GM21360 (cell line): ENCODE measurements around the gene CCDC183.
"Not testable (repeated sequence)": the region's sequence is repeated elsewhere in the genome, so short reads cannot be mapped to it uniquely, and the experiment has no call there.

ENCODE experiments used
- ATAC-seq: cut with Tn5 transposase; IDR thresholded peaks from one replicate; pipeline ENCODE4 v1.9.1; 2021; ENCODE audit warnings: mild to moderate bottlenecking, moderate library complexity; ENCODE audit not compliant: unreplicated experiment

Gene CCDC183

DNA sequence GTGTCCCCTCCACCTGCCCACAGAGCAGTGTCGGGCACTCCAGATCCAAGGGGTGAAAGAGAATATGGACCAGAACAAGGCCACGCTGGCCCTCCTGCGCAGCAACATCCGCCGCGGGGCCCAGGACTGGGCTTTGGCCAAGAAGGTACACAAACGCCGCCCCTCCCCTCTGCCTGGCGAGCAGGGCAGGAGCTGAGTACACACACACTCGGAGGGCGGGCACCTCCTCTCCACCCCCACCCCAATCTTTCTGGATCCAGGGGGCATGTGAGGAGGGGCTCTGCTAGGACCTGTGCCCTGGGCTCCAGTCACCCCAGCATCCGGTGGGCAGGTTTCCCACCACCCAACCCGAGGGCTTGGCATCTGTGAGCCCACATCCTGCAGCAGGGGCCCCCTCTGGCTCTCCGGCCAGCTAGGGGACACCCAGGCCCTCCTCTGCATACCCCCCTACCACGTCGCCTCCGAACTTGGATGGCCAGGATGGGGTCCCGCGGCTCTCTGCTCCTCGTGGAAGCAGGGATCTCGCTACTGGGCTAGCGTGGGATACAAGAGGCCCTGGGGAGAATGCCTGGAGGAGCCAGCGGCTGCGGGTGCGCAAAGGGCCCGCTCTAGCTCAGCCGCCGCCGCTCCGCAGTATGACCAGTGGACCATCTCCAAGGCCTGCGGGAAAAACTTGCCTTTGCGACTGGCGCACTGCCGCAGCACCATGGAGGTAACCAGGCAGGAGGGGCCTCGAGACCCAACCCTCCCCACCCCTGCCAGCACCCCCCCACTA is 3.1 kb downstream of the CCDC183 start:
- no peak for ATAC-seq

DNA sequence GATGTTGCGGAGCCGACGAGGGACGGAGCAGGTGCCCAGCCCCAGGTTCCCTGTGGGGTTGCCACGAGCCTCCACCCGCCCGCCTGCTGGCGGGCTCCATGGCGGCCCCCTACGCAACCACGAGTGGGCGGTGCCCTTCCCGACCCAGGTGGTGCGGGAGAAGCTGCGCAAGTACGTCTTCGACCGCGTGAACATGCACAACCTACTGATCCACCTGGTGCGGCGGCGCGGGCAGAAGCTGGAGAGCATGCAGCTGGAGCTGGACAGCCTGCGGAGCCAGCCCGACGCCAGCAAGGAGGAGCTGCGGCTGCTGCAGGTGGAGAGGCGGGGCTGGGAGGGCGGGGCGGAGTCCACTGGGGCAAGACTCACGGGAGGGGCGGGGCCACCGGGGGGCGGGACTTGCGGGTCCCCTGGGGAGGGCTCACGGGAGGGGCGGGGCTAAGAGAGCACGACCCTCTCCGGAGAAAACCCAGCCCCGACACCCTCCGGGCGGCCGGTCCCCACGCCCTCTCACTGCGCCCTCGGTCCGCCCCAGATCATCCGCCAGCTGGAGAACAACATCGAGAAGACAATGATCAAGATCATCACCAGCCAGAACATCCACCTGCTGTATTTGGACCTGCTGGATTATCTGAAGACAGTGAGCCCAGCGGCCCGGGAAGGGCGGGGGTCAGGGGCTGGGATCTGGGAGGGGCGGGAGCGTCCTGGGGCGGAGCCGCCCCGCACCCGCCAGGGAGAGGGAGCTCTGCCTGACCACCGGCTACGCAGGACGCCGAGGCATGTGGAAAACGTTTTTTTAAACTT is 3.9 kb downstream of the CCDC183 start:
- ATAC-seq, result peak; percentile 44

DNA sequence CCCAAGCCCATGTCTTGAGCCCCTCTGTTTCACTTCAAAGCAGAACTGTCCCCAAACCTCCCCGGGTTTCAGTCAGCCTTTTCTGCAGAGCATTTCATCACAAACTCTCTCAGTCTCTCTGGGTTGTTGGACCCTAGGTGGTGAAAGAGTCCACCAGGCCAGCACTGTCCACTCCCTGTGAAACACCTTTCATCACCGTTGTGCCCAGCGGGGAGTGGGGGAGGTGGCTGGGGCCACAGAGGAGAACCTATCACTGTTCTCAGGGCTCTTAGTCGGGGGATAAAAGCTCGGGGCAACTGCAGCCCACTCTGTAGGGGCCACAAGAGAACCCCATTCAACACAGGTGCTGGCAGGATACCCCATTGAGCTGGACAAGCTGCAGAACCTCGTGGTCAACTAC is 6.2 kb downstream of the CCDC183 start:
- ATAC-seq, result no peak

DNA sequence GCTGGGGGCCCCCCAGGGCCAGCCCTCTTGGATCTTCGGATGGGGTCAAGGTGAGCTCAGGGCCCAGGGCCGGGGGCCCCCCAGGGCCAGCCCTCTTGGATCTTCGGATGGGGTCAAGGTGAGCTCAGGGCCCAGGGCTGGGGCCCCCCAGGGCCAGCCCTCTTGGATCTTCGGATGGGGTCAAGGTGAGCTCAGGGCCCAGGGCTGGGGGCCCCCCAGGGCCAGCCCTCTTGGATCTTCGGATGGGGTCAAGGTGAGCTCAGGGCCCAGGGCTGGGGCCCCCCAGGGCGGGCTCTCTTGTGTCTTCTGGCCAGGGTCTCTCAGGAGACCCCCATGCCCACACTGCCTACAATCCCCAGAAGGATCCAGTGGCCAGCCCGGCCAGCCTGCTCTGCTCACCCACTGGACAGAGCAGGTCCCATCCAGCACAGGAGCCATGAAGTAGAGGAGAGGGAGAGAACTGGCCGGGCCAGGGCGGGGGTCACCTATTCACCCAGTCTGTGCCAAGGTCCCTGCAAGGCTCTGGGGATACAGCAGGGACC is 6.9 kb downstream of the CCDC183 start:
- not testable (repeated sequence) for ATAC-seq

DNA sequence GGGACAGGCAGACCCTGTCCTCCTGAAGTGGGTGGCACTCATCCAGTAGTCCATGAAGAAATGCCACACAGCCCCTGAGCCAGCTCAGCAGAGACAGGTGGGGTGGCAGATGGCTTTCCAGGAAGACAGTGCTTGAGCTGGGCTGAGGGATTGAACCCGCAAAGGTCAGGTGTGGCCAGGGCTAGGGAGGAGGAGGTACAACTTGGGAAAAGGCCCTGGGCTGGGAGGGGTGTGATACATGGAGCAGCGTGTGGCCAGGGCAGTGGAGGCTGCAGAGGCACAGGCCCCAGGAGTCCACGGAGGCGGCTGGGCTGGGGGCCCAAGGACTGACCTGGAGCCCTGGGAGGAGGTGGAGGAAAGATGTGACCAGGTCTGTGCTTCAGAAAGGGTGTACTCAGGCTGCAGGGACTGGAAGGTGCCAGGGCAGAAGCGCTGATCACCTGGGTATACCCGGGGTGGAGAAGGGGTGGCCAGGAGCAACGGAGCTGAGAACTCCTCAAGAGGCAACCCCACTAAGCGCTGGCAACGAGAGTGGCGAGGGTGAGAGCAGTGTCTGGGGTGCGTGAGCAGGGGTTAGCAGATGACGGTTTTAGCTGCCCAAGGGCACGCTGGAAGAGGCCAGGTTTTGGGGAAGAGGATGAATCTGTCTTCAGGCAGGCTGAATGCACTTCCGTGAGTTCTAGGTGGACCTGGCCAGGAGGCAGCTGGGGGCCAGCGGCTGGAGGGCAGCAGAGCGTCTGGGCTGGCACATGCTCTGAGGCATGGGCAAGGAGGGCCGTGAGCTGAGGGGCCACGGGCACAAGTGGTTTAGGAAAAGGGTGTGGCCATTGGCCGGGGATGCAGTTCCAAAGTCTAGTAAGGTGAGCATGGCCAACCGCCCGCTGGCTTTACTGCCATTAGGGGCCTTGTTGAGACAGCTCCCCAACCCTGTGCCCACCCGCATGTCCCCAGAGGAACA is 7.7 kb downstream of the CCDC183 start:
- no peak for ATAC-seq

DNA sequence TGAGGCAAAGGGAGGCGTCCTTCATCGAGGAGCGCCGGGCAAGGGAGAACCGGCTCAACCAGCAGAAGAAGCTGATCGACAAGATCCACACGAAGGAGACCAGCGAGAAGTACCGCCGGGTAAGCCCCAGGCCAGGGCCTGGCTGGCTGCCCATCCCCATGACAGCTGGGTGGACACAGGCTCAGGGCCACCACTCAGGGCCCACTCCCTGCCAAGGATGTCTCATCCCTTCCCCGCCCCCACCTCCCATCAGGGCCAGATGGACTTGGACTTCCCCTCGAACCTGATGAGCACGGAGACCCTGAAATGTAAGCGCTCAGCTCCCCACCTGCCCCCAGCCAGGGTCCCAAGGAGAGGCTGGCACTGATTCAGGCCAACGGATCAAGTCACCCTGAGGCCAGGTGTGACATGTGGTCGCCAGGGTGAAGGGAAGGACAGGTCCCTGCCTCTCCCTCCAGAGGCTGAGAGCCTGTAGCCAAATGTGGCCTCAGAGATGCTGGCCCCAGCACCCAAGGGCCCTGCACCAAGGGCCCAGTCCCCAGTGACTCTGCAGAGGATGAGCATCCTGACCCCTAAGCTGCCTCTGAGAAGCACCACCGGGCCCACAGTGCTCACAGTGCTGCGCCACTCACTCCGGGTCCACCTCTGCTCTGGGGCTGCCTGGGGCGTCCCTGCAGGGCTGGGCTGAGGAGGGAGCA is 8.5 kb downstream of the CCDC183 start:
- ATAC-seq, result no peak

DNA sequence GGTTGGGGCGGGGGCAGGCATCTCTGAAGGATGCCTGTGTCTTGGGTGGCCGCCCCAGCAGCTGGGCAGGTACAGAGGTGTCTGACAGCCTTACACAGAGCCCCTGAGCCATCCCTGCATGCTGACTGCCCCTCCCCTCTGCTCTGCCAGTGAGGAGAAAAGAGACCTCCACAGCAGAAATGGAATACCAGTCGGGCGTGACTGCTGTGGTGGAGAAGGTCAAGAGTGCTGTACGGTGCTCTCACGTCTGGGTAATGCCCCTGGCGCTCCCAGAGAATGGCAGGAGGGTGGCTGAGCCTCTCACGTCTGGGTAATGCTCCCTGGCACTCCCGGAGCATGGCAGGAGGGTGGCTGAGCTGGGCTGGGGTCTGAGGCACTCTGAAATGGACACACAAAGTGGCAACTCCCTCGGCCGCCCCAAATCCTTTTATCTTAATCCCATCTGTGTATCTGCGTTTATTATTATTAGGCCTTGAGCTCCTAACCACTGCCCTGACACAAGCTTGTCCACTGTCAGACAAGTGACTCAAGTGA is 9.1 kb downstream of the CCDC183 start:
- no peak for ATAC-seq

DNA sequence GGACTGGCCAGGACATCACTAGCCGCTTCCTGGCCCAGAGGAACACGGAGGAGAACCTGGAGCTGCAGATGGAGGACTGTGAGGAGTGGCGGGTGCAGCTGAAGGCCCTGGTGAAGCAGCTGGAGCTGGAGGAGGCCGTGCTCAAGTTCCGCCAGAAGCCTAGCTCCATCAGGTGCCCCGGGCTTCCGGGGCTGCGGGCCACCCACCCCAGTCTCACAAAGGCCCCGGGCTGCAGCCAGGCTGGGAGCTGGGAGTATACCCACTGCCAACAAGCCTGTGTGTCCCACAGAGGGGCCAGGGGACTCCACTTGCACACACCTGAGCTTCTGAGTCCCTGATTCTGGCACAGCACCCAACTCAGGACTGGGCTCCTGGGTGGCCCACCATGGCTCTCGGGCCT is 9.9 kb downstream of the CCDC183 start:
- ATAC-seq, result no peak

DNA sequence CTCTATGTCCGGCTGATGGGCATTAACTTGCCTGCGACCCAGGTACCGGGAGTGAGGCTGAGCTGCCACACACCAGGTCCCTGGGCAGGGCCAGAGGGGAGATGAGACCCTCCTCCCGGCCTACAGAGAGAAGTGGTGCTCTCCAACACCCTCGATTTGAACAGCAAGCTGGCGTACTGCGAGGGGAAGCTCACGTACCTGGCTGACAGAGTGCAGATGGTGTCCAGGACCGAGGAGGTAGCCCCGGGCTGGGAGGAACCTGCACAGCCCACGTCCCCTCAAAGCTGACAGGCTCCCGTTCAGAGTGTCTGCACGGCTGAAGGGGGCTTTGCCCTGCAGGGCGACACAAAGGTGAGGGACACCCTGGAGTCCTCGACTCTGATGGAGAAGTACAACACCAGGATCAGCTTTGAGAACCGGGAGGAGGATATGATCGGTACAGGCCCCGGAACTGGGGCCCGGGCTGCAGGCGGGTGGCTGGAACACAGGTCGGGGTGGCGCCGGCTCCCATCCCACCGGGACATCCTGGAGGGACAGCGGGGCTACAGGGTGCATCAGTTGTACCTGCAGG is 10.6 kb downstream of the CCDC183 start:
- no peak for ATAC-seq

DNA sequence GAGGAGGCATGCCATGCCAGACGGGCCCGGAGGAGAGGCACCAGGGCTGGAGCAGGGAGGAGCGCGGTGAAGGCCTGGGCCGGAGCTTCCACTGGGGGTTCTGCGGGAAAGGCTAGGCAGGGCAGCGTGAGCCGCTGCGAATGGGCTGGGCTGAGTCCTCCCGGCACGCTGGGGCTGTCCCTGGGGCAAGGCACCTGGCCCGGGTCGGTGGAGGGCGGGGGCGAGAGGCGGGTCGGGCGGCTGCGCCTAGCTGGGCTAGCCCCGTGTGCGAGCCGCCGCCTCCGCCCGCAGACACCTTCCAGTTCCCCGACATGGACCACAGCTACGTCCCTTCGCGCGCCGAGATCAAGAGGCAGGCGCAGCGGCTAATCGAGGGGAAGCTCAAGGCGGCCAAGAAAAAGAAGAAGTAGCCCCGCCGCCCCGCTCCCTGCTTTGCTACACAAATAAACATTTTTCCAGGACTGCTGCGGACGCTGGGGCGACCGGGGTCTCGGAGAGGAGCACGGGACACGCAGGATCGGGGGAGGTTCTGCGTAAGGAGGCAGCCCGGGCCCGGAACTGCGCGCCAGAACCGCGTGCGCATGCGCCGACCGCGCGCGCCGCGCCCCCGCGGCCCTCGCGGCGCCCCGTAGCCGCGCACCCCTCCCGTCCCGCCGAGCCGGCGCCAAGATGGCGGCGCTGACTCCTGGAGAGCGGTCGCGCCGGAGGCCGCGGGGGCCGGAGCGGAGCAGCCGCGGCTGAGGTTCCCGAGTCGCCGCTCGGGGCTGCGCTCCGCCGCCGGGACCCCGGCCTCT is 11.3 kb downstream of the CCDC183 start, which contains the start of gene RABL6:
RABL6 (plus strand) TSS at position 668 of the 794 bp plus-strand sequence. CDS start 249 bp downstream, outside the sequence.
- peak; percentile 67 for ATAC-seq

DNA sequence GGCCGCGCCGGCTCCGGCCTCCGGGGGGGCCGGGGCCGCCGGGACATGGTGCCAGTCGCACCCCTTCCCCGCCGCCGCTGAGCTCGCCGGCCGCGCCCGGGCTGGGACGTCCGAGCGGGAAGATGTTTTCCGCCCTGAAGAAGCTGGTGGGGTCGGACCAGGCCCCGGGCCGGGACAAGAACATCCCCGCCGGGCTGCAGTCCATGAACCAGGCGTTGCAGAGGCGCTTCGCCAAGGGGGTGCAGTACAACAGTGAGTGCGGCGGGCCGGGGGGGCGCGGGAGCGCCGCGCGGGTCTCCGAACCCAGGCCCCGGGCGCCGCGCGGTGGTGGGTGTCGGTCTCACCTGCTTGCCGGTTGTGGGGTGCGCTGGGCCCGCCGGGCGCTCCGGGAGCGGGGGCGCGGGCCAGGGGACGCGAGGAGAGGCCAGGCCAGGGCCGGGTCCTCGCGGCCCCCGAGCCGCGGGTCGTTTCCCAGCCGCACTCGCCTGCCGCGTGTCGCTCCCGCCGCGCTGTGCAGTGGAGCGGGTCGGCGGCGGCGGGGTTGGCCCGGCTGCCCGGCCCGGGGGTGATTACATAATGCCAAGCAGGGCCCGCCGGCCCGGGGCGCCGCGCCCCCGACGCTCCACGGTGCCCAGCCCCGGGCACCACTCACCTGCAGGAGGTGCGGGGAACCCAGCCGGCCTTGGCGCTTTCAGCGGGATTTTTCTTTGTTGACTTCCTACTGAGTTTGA is 12.1 kb downstream of the CCDC183 start:
- peak; percentile 26 for ATAC-seq

DNA sequence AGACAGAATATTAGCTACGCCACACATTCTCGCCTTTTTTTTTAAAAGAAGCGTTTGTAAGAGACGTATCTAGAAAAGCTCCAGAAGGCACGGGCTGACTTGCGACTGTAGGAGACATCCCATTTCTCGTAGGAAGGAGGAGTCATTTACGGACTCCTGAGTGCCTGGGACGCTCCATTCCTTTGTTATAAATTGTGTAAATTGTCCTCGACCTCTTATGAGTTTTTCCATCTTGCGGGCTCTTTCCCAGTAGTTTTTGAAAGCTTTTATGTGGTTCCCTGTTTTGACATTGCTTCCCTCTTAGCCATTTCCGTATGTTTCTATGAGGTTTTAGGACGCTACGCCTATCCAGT is 12.6 kb downstream of the CCDC183 start:
- ATAC-seq, result no peak

DNA sequence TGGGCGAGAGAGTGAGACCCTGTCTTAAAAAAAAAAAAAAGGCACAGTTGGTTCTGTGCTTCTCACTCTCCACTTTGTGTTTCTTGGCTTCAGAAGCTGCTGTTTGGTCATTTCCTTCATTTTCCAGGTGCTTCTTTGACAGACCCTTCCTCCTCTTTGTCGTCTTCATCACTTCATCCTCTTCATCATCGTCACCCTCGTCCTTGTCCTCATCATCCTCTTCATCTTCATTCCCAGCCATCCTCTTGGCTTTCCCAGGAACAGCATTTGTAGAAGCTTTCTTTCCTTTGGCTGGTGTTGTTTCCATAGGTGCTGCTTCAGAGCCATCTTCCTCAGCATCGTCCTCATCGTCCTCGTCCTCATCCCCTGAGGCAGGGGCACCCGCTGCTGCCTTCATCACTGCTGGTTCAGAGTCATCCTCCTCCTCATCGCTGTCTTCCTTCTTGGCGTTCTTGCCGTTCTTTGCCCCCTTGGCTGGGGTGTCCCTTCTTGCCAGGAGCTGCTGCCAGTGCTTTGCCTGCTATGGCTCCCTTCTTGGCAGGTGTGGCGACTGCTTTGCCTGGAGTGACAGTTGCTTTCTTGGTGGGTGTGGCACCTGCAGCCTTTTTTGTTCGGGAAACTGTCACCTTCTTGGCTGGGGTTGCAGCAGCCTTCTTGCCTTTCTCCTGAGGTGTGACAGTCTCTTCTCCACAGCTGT is 18.7 kb downstream of the CCDC183 start:
- no peak for ATAC-seq

DNA sequence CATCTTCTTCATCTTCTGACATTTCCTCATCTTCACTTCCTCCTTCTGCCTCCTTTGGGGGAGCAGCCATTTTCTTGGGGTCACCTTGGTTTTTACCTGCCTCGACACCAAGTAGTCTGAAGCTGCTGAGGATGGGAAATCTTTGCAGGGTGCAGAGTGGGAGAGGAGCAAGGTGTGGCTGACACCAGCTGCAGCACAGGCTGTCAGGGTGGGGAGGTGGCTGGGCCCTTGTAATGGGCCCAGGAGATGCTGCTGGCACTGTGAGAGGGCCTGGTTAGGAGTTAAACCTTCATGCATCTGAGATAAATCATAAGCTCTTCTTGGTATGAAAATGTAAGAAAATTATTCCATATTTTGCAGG is 19.3 kb downstream of the CCDC183 start:
- ATAC-seq, result no peak

DNA sequence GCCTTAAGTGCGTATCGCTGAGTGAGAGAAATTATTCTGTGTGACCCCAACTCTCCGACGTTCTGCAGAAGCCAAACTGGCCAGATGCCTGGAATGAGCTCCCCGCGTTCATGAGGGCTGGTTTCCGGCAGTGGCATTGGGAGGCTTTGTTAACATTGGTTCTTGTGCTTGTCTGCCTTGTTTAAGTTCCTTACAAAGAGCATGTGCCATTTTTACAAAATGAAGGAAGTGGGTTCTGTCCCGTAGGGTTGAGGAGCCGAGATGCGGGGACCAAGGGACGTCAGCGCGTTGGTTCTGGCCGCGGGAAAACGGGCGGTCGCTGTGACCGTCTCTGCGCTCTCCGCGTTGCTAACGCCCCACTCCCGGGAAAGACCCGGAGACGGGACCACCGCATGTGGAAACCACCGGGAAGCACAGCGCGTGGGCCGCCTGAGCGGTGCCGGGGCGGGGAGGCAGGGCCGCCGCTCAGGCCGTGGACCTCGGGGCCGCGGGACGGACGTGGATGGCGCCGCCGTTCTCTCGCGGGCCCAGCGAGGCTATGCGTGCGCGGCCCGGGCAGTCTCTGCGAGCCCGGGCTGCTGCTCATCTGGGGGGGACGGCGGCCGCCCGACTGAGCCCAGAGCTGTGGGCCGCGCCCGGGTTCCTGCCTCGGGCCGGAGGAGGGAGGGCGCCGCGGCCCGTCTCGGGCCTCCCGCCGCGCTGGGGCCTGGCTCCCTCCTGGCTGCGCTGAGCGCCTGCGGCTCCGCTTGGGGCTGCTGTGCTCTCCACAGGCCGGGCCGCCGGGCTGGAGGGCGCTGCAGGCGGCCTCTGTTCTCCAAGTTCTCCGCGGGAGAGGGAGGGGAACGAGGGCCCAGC is 25.1 kb downstream of the CCDC183 start:
- no peak for ATAC-seq

DNA sequence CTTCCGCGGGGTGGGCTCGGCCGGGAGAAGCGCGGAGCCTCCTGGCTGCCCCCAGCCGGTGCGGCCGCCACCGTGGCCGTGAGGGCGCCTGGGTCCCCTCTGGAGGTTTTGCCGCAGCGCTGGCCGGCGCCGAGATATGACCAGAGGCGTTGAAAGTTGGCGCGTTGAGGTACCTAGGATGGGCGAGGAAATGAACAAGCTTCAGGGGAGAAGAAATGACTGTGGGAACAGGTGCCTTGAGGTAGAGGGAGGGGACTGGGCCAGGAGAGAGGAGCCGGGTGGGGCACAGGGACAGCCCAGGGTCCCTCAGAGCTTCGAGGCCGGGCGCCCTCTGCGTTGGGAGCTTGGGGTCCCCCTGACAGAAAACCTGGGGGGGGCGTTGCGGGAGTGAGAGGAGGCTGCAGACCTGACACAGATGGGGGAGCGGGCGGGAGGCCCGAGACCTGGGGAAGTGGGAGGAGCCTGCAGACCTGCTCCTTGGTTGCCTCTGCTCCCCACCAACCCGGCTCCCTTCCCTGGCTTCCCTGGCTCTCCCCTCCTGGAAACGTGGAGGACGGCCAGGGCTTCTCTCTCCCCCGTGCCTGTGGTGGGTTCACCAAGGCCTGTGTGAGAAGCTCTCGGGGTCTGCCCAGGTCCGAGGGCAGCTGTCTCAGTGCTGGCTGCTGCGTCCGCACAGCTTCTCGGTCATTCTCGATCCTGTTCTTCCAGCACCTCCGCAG is 25.8 kb downstream of the CCDC183 start:
- no peak for ATAC-seq
